ENCODE data around the gene CYP17A1. TPM values are rescaled to one million over a fixed set of nuclear protein-coding genes. Genes with fewer than 3 reads are reported as not detected.

Gene CYP17A1
- total and polyA plus RNA-seq, 10 of the 15 experiments (the other 5 are each of a cell fraction or from before 2014, with no cell fraction given) = 2.1 TPM; not detected in 9

DNA sequence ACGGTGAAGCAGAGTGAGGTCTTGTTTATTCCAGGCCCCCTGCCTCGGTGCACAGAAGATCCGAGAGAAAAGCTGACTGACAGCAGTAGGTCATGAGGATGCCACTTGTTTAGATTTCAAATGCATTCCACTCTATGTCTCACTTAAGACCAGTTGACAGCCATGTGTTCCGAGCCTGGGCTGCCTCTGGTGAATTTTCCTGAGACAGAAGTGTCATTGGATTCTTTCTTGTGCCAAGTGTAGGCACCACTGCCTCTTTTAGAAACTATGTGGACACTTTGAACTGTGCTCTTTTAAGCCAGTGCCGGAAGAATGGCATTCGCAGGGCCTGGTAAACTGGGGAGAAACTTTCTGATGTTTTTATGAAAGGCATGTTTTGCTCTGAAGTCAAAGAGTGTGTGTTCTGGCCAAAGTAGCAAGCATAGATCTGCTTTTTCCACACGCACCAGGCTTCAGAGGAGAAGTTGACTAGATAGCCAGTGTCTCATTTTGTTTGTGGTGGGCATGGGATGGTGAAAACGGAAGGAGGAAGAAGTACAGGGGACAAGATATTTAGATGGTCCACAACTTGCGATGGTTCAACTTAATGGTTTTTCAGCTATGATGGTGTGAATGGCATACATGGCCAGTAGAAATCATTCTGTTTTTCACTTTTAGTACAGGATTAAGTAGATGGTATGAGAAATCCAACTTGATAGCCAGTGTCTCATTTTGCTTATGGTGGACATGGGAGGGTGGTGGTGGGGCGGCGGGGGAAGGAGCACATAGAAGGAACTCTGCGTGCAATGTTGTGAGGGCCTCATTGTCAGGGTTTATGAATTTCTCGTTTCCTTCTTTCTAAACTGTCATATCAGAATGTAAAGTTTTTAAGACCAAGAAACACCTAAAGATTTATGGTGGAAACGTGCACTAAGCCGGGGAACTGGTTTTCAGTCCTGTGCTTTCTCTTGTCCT is 41.5 kb downstream of the CYP17A1 start (continued):
- TF ChIP-seq KLF5 (IDR thresholded peaks at IDR 0.05; ENCODE audit: partially characterized antibody) = no peak
- TF ChIP-seq SP1 (IDR thresholded peaks at IDR 0.05; ENCODE audit: low read depth, low read length) = peak; percentile 18
- TF ChIP-seq SREBF2 (IDR thresholded peaks at IDR 0.05; ENCODE audit: low read length) = no peak
- 0 out of 2 replicates have a peak, but pooled peaks have one; percentile 18 for TF ChIP-seq PML (IDR thresholded peaks at IDR 0.05; ENCODE audit: low read length)
- TF ChIP-seq ZSCAN29 (IDR thresholded peaks at IDR 0.05) = no peak

DNA sequence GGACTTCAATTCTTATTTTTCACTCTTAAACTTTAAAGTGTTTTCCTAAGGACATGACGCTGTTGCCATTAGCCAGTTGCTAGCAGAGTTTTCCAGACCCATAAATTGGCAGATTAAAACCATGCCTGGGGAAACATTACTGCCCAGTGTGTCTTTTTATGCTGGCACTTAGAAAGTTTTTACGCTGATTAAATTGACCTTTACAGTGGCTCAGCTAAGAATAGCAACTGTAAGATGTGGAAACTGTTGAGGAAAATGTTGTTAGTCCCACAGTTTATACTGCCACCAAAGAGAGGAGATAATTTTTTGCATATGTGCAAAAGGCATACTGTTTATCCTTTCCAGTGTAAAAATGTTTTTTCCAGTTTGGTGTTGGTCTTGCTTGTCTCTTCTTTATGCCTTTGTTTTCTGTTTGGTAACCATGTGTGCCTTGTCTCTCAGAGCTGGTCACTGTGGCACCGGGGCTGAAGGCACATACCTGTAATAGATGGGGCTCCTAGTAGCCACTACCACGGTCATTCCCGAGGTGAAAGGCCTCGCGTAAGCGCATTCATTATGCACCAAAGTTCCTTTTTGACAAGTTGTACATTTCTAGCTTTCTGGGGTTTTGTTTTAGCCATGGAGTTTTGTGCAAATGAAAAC is 45.3 kb downstream of the CYP17A1 start:
- DNase-seq (ENCODE audit: low read depth, low spot score) (no peak), FAIRE-seq (no peak), ATAC-seq (no peak)
- Histone ChIP-seq H3K27me3 (replicated peaks in 1 of 2; ENCODE audit: control insufficient read depth in 2 of 2, insufficient read depth in 2 of 2, low read length in 1 of 2) (no peaks in the 10 kb centered on the region), H2AFZ (ENCODE audit: control insufficient read depth, low read depth, low read length) (no peak overlapping the region), H3K27ac (ENCODE audit: control insufficient read depth, insufficient read depth) (no peak overlapping the region), H3K9me3 (replicated peaks; ENCODE audit: control insufficient read depth, insufficient read depth, low read length) (no peaks in the 10 kb centered on the region; the same call in 2 of the 3 replicates), H3K4me1 (ENCODE audit: control insufficient read depth, insufficient read depth, low read length) (peaks cover 15% of the 10 kb centered on the region), H3K36me3 (ENCODE audit: control insufficient read depth in 2 of 2, insufficient read depth in 2 of 2, low read length in 1 of 2) (no peaks in the 10 kb centered on the region), H3K4me2 (ENCODE audit: control insufficient read depth, insufficient read depth) (no peak overlapping the region), H3K9ac (ENCODE audit: control insufficient read depth, insufficient read depth, low read length) (no peak overlapping the region), H3K4me3 (no peak overlapping the region), H4K20me1 (ENCODE audit: control insufficient read depth, insufficient read depth) (no peaks in the 10 kb centered on the region), H3K79me2 (ENCODE audit: control insufficient read depth, insufficient read depth, low read length) (peaks cover 11% of the 10 kb centered on the region)
- BruUV-seq (replicated peaks) = no TSS peak
- in situ Hi-C loops (cut with MboI) (no loop called here), intact Hi-C loops (cut with micrococcal nuclease; ENCODE audit: unreplicated experiment) (no loop called here)
- ChIA-PET RAD21 (ENCODE audit: unreplicated experiment) (no interaction called here), SMC1A (ENCODE audit: uncharacterized antibody, unreplicated experiment) (no interaction called here), CTCF (no interaction called here), POLR2A (interaction anchor here (0.6 kb wide), 2 partner anchors 78 to 665 kb away, joined by 3 read pairs; partner anchors contain the start of gene ARL3)
- WGBS (ENCODE audit: insufficient coverage, insufficient replicate concordance, low lambda C conversion rate, missing lambda C conversion rate) = 98% methylated on average over 8 of the region's 8 CpGs
- TF ChIP-seq ETV6 (conservative IDR thresholded peaks at IDR 0.05 in 1 of 2, IDR thresholded peaks at IDR 0.05 in 1 of 2; ENCODE audit: borderline replicate concordance in 1 of 2, low read depth in 1 of 2) (no peak), TARDBP (IDR thresholded peaks at IDR 0.05; ENCODE audit: borderline replicate concordance) (no peak), CTCF (IDR thresholded peaks at IDR 0.05 in 2 of 3, conservative IDR thresholded peaks at IDR 0.05 in 1 of 3; ENCODE audit: control insufficient read depth in 2 of 3, extremely low read depth in 1 of 3, insufficient read depth in 1 of 3, low read depth in 3 of 3, low read length in 3 of 3) (no peak), ZNF687 (IDR thresholded peaks at IDR 0.05) (no peak), BCL11A (IDR thresholded peaks at IDR 0.05; ENCODE audit: low read depth, low read length) (no peak)

Data from GM12878 (cell line).